Ovary (tissue), 9 donors: ENCODE measurements around the gene IL18. TPM values are rescaled to one million over a fixed set of nuclear protein-coding genes. Genes with fewer than 3 reads are reported as not detected.

Source experiments
- DNase-seq, 5 donors: peaks; one replicate each; pipeline ENCODE4 v3.0.0-alpha.2; 2019 to 2020
- H3K27ac ChIP-seq, 2 donors: fragments of 200-600 bp; one replicate each; pipeline versions ENCODE4 v1.5.1 to v1.8.0; 2019 to 2022
- H3K27me3 ChIP-seq: fragments of 200-600 bp; one replicate; pipeline ENCODE4 v1.8.0; 2022
- H3K36me3 ChIP-seq: fragments of 200-600 bp; sonication (generic); one replicate; pipeline ENCODE4 v1.5.1; 2019
- H3K4me1 ChIP-seq: one replicate; pipeline ENCODE4 v1.8.1; 2013; ENCODE audit warnings: mild to moderate bottlenecking, moderate library complexity; ENCODE audit not compliant: insufficient read depth
- H3K4me3 ChIP-seq: fragments of 200-600 bp; sonication (generic); one replicate; pipeline ENCODE4 v1.5.1; 2017
- H3K9me3 ChIP-seq, 2 donors: fragments of 200-600 bp in 1 of 2; sonication (generic) in 1 of 2; one replicate each; pipeline versions ENCODE4 v1.5.1 to v1.8.1; 2013 to 2019; ENCODE audit warnings: mild to moderate bottlenecking in 1 of 2, moderate library complexity in 1 of 2
- CTCF ChIP-seq, 3 donors: fragments of 450-650 bp in 2 of 3; fragments of 200-600 bp in 1 of 3; IDR thresholded peaks; one replicate each; pipeline versions ENCODE4 v1.5.1 to v1.8.0; 2016 to 2022; ENCODE audit warnings: antibody characterized with exemption in 3 of 3, mild to moderate bottlenecking in 1 of 3
- EP300 ChIP-seq: sonication (generic); formaldehyde crosslinking; IDR thresholded peaks from one replicate; pipeline ENCODE4 v1.6.1; 2017; ENCODE audit warnings: antibody characterized with exemption
- POLR2A ChIP-seq: fragments of 450-650 bp; IDR thresholded peaks from one replicate; pipeline ENCODE4 v1.6.1; 2017; ENCODE audit warnings: antibody characterized with exemption, mild to moderate bottlenecking, moderate library complexity
- WGBS, 3 donors: extraction: QIAGEN DNeasy Blood & Tissue Kit in 1 of 3; methylation state at CpG; one replicate each; pipeline versions ENCODE4 v1.1.5 to v1.1.7; 2013 to 2017; 5-methylcytosine and 5-hydroxymethylcytosine counted together
- intact Hi-C, 4 donors: fragments of 100-400 bp; cut with DNase I; formaldehyde crosslinking; loops; one replicate each; pipeline versions ENCODE4 v1.11.0 to v1.15.1; 2022 to 2023
- polyA plus RNA-seq, 2 donors: library from polyadenylated mRNA; stranded (reverse); fragments of 200-250 nt in 1 of 2; fragments of 350-450 nt in 1 of 2; fragmentation: Illumina TruSeq in 1 of 2; extraction: RNeasy Lipid Tissue Mini Kit (QIAGEN cat#74804) in 1 of 2; gene quantifications; one replicate each; pipeline ENCODE4 v1.2.3, GENCODE V29; 2013 to 2014
- total RNA-seq, 7 donors: library from RNA; depleted of rRNA in 2 of 7; stranded (reverse); fragments of >200 nt in 2 of 7; fragmentation: NEBNext Ultra II Directional in 3 of 7; extraction: Animal tissue kit (Norgen Biotek cat#: 25700) in 3 of 7; gene quantifications; one replicate each; pipeline versions ENCODE4 v1.1.0 to v1.2.4, GENCODE V29; 2016 to 2023
- donor health status: DM: no; HTN: no; CAD: no; lungs with moderate emphysema.
- donor health status: DM: no; HTN: no; CAD: no.
- donor health status: Bipolar disorder and iron deficiency.
- donor health status: DM: yes; HTN: yes; CAD: no.
- donor health status: DM: no; HTN: no; CAD: no.
- donor health status: DM: yes; HTN: yes; CAD: no.

Gene IL18
- total and polyA plus RNA-seq, 9 donors: 1.7 to 17.1 (median 3.5) TPM

- H3K27ac ChIP-seq: no peak overlapping the region
- no peaks in the 10 kb centered on the region for H3K4me1 ChIP-seq
- WGBS, 3 donors: 86 to 92% (median 88%) methylated on average over 5 of the region's 5 CpGs
- no peak for DNase-seq
- intact Hi-C loops: no loop called here
- no peaks in the 10 kb centered on the region for H3K9me3 ChIP-seq
- no peaks in the 10 kb centered on the region for H3K27me3 ChIP-seq
- TF ChIP-seq POLR2A (no peak), EP300 (no peak), CTCF (IDR thresholded peaks at IDR 0.05) (no peak)
- no peak overlapping the region for H3K4me3 ChIP-seq
- H3K36me3 ChIP-seq: no peaks in the 10 kb centered on the region
These were observed 7.5 kb downstream of the IL18 start for GRCh38 chr11:112156153-112156955.

DNA sequence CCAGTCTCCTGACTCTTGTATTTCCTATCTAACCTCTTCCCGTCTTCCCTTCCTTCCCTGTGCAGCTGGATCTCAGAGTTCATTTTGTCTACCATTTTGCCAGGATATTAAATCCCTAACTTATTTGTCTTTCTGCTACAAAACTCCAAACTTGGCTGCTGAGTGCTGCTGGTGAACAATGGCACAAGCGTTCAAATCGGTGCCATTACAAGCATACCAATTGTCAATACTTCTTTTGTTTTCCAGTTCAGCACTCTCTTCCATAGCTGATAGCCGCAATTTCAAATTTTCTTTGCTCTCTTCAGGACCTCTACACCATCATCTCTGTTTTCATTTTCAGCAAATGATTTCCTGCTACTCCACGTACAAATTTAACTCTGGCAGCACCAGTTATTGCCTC is 13.4 kb downstream of the IL18 start:
- intact Hi-C loops: no loop called here
- Histone ChIP-seq H3K36me3 (no peaks in the 10 kb centered on the region), H3K27me3 (no peaks in the 10 kb centered on the region), H3K27ac (no peak overlapping the region), H3K9me3 (no peaks in the 10 kb centered on the region), H3K4me3 (no peak overlapping the region), H3K4me1 (no peaks in the 10 kb centered on the region)
- 75 to 79% (median 76%) methylated on average over 5 of the region's 5 CpGs for WGBS, 3 donors
- TF ChIP-seq EP300: no peak
- TF ChIP-seq CTCF (IDR thresholded peaks at IDR 0.05): no peak
- no peak for TF ChIP-seq POLR2A
- no peak for DNase-seq

GRCh38 chr11:112143597-112143996 is 20.3 kb downstream of the IL18 start:
- no peak overlapping the region for H3K27ac ChIP-seq
- no peaks in the 10 kb centered on the region for H3K9me3 ChIP-seq
- no peak overlapping the region for H3K4me3 ChIP-seq
- no peaks in the 10 kb centered on the region for H3K4me1 ChIP-seq
- H3K27me3 ChIP-seq: no peaks in the 10 kb centered on the region
- WGBS, 3 donors: 90 to 95% (median 93%) methylated on average over 3 of the region's 3 CpGs
- DNase-seq: no peak
- intact Hi-C loops: no loop called here
- no peaks in the 10 kb centered on the region for H3K36me3 ChIP-seq
- TF ChIP-seq CTCF (IDR thresholded peaks at IDR 0.05): no peak
- no peak for TF ChIP-seq POLR2A
- no peak for TF ChIP-seq EP300

DNA sequence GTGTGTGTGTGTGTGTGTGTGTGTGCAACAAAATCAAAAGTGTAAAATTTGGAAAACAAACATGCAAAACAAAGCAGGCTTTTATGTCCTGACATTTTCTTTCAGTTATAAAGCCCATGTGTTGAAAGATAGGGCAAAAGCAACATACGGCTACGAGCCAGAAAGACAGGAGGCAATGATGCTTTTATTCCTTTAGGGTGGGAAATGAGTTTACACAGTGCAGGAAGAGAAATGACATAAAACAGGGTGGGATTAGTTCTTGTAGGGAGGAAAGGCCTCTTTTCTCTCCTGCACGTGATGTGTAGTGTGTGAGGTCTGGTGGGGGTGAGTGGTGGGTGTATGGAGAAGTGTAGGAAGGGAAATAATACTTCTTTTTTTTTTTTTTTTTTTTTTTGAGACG is 29.4 kb downstream of the IL18 start:
- H3K4me1 ChIP-seq: no peaks in the 10 kb centered on the region
- no peaks in the 10 kb centered on the region for H3K27me3 ChIP-seq
- H3K9me3 ChIP-seq: no peaks in the 10 kb centered on the region
- no peak overlapping the region for H3K27ac ChIP-seq
- no peak overlapping the region for H3K4me3 ChIP-seq
- intact Hi-C loops: no loop called here
- DNase-seq: no peak
- TF ChIP-seq CTCF (IDR thresholded peaks at IDR 0.05) (no peak), POLR2A (no peak)
- H3K36me3 ChIP-seq: no peaks in the 10 kb centered on the region
- 83 to 89% (median 87%) methylated on average over 3 to 4 of the region's 4 CpGs for WGBS, 3 donors
